Vagina (tissue), 2 donors: Measurements from ENCODE around the gene SH3BGRL2.

Experiments used
- CTCF ChIP-seq, 3 experiments: fragments of 450-650 bp in 2 of 3; fragments of 200-600 bp in 1 of 3; sonication (generic) in 1 of 3; IDR thresholded peaks; one replicate each; pipeline ENCODE4 v1.5.1; 2017 to 2019; ENCODE audit warnings: antibody characterized with exemption in 3 of 3, mild to moderate bottlenecking in 2 of 3, moderate library complexity in 2 of 3
- POLR2AphosphoS5 ChIP-seq, 2 donors: sonication (generic); formaldehyde crosslinking; IDR thresholded peaks; one replicate each; pipeline ENCODE4 v1.9.0; 2017; ENCODE audit warnings: antibody characterized with exemption in 2 of 2, mild to moderate bottlenecking in 2 of 2, low read depth in 1 of 2; ENCODE audit not compliant: insufficient read depth in 1 of 2

- TF ChIP-seq CTCF (IDR thresholded peaks at IDR 0.05), result no peak
- TF ChIP-seq POLR2AphosphoS5 (IDR thresholded peaks at IDR 0.05; ENCODE audit: insufficient read depth in 1 of 2, low read depth in 1 of 2), result no peak
Measured at GRCh38 chr6:79670789-79671188, 39.7 kb downstream of the SH3BGRL2 start.
